Panc1 (cell line): ENCODE data around the gene CATSPER2. TPM values are rescaled to one million over a fixed set of nuclear protein-coding genes. Genes with fewer than 3 reads are reported as not detected.
"Not testable (repeated sequence)": the region's sequence is repeated elsewhere in the genome, so short reads cannot be mapped to it uniquely, and the experiment has no call there.

Experiments used
- ATAC-seq: fragments of 200-7000 bp; cut with Tn5 transposase; 2 replicates; pipeline ENCODE4 v1.9.1; 2020; ENCODE audit warnings: mild to moderate bottlenecking, moderate library complexity
- BruUV-seq: library from RNA; stranded (reverse); fragments of 400-500 nt; replicated peaks from 2 replicates; lab custom pipeline; 2021; lab: Mats Ljungman, UMichigan
- CTCF ChIA-PET: fragments of 300-600 bp; sonication (Branson Sonifier 250); formaldehyde crosslinking; loops from one replicate; lab custom pipeline; 2022; ENCODE audit warnings: antibody characterized with exemption; lab: Charles Lee
- POLR2A ChIA-PET: fragments of 300-600 bp; sonication (Branson Sonifier 250); formaldehyde crosslinking; loops from one replicate; lab custom pipeline; 2022; ENCODE audit warnings: antibody characterized with exemption; lab: Charles Lee
- DNase-seq: peaks from one replicate; pipeline ENCODE4 v3.0.0-alpha.2; 2010; ENCODE audit warnings: low read depth, low spot score
- H3K27ac ChIP-seq: 2 replicates; pipeline ENCODE4 v1.5.1; 2011; ENCODE audit warnings: mild to moderate bottlenecking, low read length, inconsistent platforms
- H3K27me3 ChIP-seq: fragments of 200-500 bp; sonication (Bioruptor generic); 2 replicates; pipeline ENCODE4 v1.6.0; 2014; ENCODE audit warnings: low read length, inconsistent platforms; ENCODE audit not compliant: control insufficient read depth, insufficient read depth
- H3K36me3 ChIP-seq: fragments of 200-500 bp; sonication (Bioruptor generic); 2 replicates; pipeline ENCODE4 v1.5.1; 2014; ENCODE audit warnings: inconsistent platforms, mild to moderate bottlenecking, low read length, moderate library complexity; ENCODE audit not compliant: control insufficient read depth, insufficient read depth
- H3K4me1 ChIP-seq: 2 replicates; pipeline ENCODE4 v1.5.1; 2011; ENCODE audit warnings: inconsistent platforms, mild to moderate bottlenecking, low read length, moderate library complexity; ENCODE audit not compliant: control insufficient read depth, insufficient read depth
- H3K4me3 ChIP-seq, 2 experiments: 2 replicates each; pipeline ENCODE4 v1.5.1; 2011 to 2012; ENCODE audit warnings: low read depth in 2 of 2, low read length in 2 of 2, mild to moderate bottlenecking in 2 of 2, inconsistent platforms in 1 of 2, moderate library complexity in 1 of 2
- H3K9me3 ChIP-seq: fragments of 200-500 bp; sonication (Bioruptor generic); 2 replicates; pipeline ENCODE4 v1.5.1; 2014; ENCODE audit warnings: low read depth, mild to moderate bottlenecking, inconsistent platforms, low read length, moderate library complexity; ENCODE audit not compliant: control insufficient read depth, insufficient read depth
- in situ Hi-C: cut with HindIII; loops from 2 replicates; pipeline ENCODE4 v1.10.0; 2016; ENCODE audit warnings: low sequenced_read_pairs, low pct_unique_long_range_greater_than_20kb
- intact Hi-C: fragments of 100-400 bp; cut with micrococcal nuclease; formaldehyde crosslinking; loops from one replicate; pipeline ENCODE4 v1.10.0; 2022; ENCODE audit not compliant: unreplicated experiment
- total RNA-seq: library from RNA; stranded (reverse); gene quantifications from one replicate; pipeline ENCODE4 v1.2.1, GENCODE V29; 2021; ENCODE audit not compliant: unreplicated experiment

The CATSPER2 gene
- total RNA-seq, 1 experiment from 2014 or later: 3.5 TPM

GRCh38 chr15:43602233-43602632, 46.4 kb downstream of the CATSPER2 start:
- H3K27me3 ChIP-seq, H3K4me1 ChIP-seq, H3K36me3 ChIP-seq, H3K9me3 ChIP-seq, H3K27ac ChIP-seq, in situ Hi-C loops, H3K4me3 ChIP-seq, intact Hi-C loops, CTCF ChIA-PET, ATAC-seq, POLR2A ChIA-PET, BruUV-seq, DNase-seq: not testable (repeated sequence)

GRCh38 chr15:43600200-43600599, 48.4 kb downstream of the CATSPER2 start:
- POLR2A ChIA-PET, ATAC-seq, H3K9me3 ChIP-seq, intact Hi-C loops, H3K4me1 ChIP-seq, BruUV-seq, H3K27ac ChIP-seq, CTCF ChIA-PET, H3K36me3 ChIP-seq, H3K4me3 ChIP-seq, DNase-seq, H3K27me3 ChIP-seq, in situ Hi-C loops: not testable (repeated sequence)

GRCh38 chr15:43599131-43599530, 49.5 kb downstream of the CATSPER2 start:
- ATAC-seq, BruUV-seq, H3K4me3 ChIP-seq, H3K36me3 ChIP-seq, H3K9me3 ChIP-seq, POLR2A ChIA-PET, in situ Hi-C loops, H3K4me1 ChIP-seq, intact Hi-C loops, DNase-seq, CTCF ChIA-PET, H3K27me3 ChIP-seq, H3K27ac ChIP-seq: not testable (repeated sequence)

- in situ Hi-C loops: not testable (repeated sequence)
These were observed 55.1 kb downstream of the CATSPER2 start, which contains the start of gene CKMT1B for GRCh38 chr15:43593328-43594190. TSS of gene CKMT1B (plus strand) at chr15:43594027. CDS start at chr15:43594219, 192 bp downstream.

GRCh38 chr15:43592841-43593240, 55.8 kb downstream of the CATSPER2 start:
- in situ Hi-C loops, H3K27me3 ChIP-seq, POLR2A ChIA-PET, CTCF ChIA-PET, H3K36me3 ChIP-seq, H3K9me3 ChIP-seq, H3K27ac ChIP-seq, intact Hi-C loops, BruUV-seq, H3K4me1 ChIP-seq, H3K4me3 ChIP-seq, DNase-seq, ATAC-seq: not testable (repeated sequence)

More at GRCh38 chr15:43593328-43594190, 55.1 kb downstream of the CATSPER2 start, which contains the start of gene CKMT1B:
- H3K4me1 ChIP-seq, H3K36me3 ChIP-seq, H3K9me3 ChIP-seq, CTCF ChIA-PET, H3K27me3 ChIP-seq, BruUV-seq, POLR2A ChIA-PET, DNase-seq, H3K4me3 ChIP-seq, H3K27ac ChIP-seq, intact Hi-C loops: not testable (repeated sequence)
- ATAC-seq: peak; percentile 72

- POLR2A ChIA-PET, H3K27ac ChIP-seq, H3K9me3 ChIP-seq, H3K4me3 ChIP-seq, H3K36me3 ChIP-seq, intact Hi-C loops, BruUV-seq, DNase-seq, CTCF ChIA-PET, H3K4me1 ChIP-seq, H3K27me3 ChIP-seq, in situ Hi-C loops: not testable (repeated sequence)
- ATAC-seq: peak; percentile 99
These were observed 58.7 kb downstream of the CATSPER2 start, which contains the start of gene PPIP5K1 for GRCh38 chr15:43589778-43590466. TSS of gene PPIP5K1 (minus strand) at chr15:43590208. CDS start at chr15:43584504, 5,704 bp downstream.
